PC-3 (cell line): Measurements from ENCODE around the gene RNF130. TPM values are rescaled to one million over a fixed set of nuclear protein-coding genes. Genes with fewer than 3 reads are reported as not detected.

Source experiments
- ATAC-seq: fragments of 200-7000 bp; cut with Tn5 transposase; 2 replicates; pipeline ENCODE4 v1.9.1; 2020; ENCODE audit warnings: mild to moderate bottlenecking, moderate library complexity
- BruUV-seq: library from RNA; stranded (reverse); fragments of 400-500 nt; replicated peaks from 2 replicates; lab custom pipeline; 2021; lab: Mats Ljungman, UMichigan
- CTCF ChIA-PET: fragments of 300-600 bp; sonication (Branson Sonifier 250); formaldehyde crosslinking; loops from one replicate; lab custom pipeline; 2022; ENCODE audit warnings: antibody characterized with exemption; lab: Charles Lee
- POLR2A ChIA-PET: fragments of 300-600 bp; sonication (Branson Sonifier 250); formaldehyde crosslinking; loops from one replicate; lab custom pipeline; 2022; ENCODE audit warnings: antibody characterized with exemption; ENCODE audit not compliant: unreplicated experiment; lab: Charles Lee
- DNase-seq: peaks from one replicate; pipeline ENCODE4 v3.0.0-alpha.2; 2015
- H2AFZ ChIP-seq: fragments of 300-600 bp; sonication (generic); 2 replicates; pipeline ENCODE4 v1.6.0; 2016; ENCODE audit warnings: antibody characterized with exemption, low read length
- H3F3A ChIP-seq: fragments of 300-600 bp; sonication (generic); one replicate; pipeline ENCODE4 v1.6.0; 2017; ENCODE audit warnings: antibody characterized with exemption, low read length, control low read depth, mild to moderate bottlenecking; ENCODE audit not compliant: unreplicated experiment
- H3K27ac ChIP-seq: fragments of 300-600 bp; sonication (generic); 2 replicates; pipeline ENCODE4 v1.5.1; 2016; ENCODE audit warnings: mild to moderate bottlenecking, low read length
- H3K27me3 ChIP-seq: fragments of 300-600 bp; sonication (generic); 2 replicates; pipeline ENCODE4 v1.6.1; 2016; ENCODE audit warnings: low read length, mixed read lengths
- H3K36me3 ChIP-seq: fragments of 300-600 bp; sonication (generic); 2 replicates; pipeline ENCODE4 v1.6.1; 2016; ENCODE audit warnings: low read depth, mixed run types, low read length, mixed read lengths
- H3K4me1 ChIP-seq: fragments of 300-600 bp; sonication (generic); 2 replicates; pipeline ENCODE4 v1.5.1; 2016; ENCODE audit warnings: low read length; ENCODE audit not compliant: insufficient read depth
- H3K4me2 ChIP-seq: fragments of 300-600 bp; sonication (generic); 2 replicates; pipeline ENCODE4 v1.6.0; 2016; ENCODE audit warnings: low read length
- H3K4me3 ChIP-seq: fragments of 300-600 bp; sonication (generic); 2 replicates; pipeline ENCODE4 v1.5.1; 2016; ENCODE audit warnings: mild to moderate bottlenecking, low read length, mixed read lengths
- H3K79me2 ChIP-seq: fragments of 300-600 bp; sonication (generic); 2 replicates; pipeline ENCODE4 v1.6.1; 2017; ENCODE audit warnings: low read length, mixed read lengths
- H3K9ac ChIP-seq: fragments of 300-600 bp; sonication (generic); 2 replicates; pipeline ENCODE4 v1.6.0; 2016; ENCODE audit warnings: mild to moderate bottlenecking, low read length
- H3K9me2 ChIP-seq: fragments of 300-600 bp; sonication (generic); replicated peaks from 2 replicates; pipeline ENCODE4 v1.6.1; 2016; ENCODE audit warnings: mixed run types, low read length, mixed read lengths
- H3K9me3 ChIP-seq: fragments of 300-600 bp; sonication (generic); 2 replicates; pipeline ENCODE4 v1.6.1; 2016; ENCODE audit warnings: low read length, mixed read lengths
- H4K20me1 ChIP-seq: fragments of 300-600 bp; sonication (generic); 2 replicates; pipeline ENCODE4 v1.6.1; 2016; ENCODE audit warnings: low read length, mixed read lengths
- CTCF ChIP-seq: fragments of 300-600 bp; sonication (generic); conservative IDR thresholded peaks from 2 replicates; pipeline ENCODE4 v1.5.1; 2017; ENCODE audit warnings: antibody characterized with exemption, low read depth, mild to moderate bottlenecking, low read length
- EZH2 ChIP-seq: fragments of 300-600 bp; sonication (generic); IDR thresholded peaks from one replicate; pipeline ENCODE4 v1.6.1; 2017; ENCODE audit warnings: antibody characterized with exemption, mild to moderate bottlenecking, low read length; ENCODE audit not compliant: unreplicated experiment
- EZH2phosphoT487 ChIP-seq: fragments of 300-600 bp; sonication (generic); IDR thresholded peaks from 2 replicates; pipeline ENCODE4 v1.6.1; 2018; ENCODE audit warnings: mild to moderate bottlenecking, antibody characterized with exemption, low read length, borderline replicate concordance
- intact Hi-C: fragments of 100-400 bp; cut with micrococcal nuclease; formaldehyde crosslinking; loops from 2 replicates; pipeline ENCODE4 v1.9.0; 2023
- total RNA-seq: library from RNA; depleted of rRNA; stranded (reverse); fragments of >200 nt; gene quantifications from 2 replicates; pipeline ENCODE4 v1.2.3, GENCODE V29; 2014

The RNF130 gene
- total RNA-seq, 1 experiment from 2014 or later, result 31.2 TPM

GRCh38 chr5:180086816-180087399 is 15.3 kb upstream of the RNF130 start:
- no peak overlapping the region for H3K4me3 ChIP-seq
- no peak for DNase-seq
- H3K79me2 ChIP-seq, result no peaks in the 10 kb centered on the region
- no peak overlapping the region for H3K4me2 ChIP-seq
- POLR2A ChIA-PET, result no interaction called here
- H4K20me1 ChIP-seq, result no peaks in the 10 kb centered on the region
- no peaks in the 10 kb centered on the region for H3F3A ChIP-seq
- TF ChIP-seq EZH2 (no peak), CTCF (no peak), EZH2phosphoT487 (no peak)
- no peaks in the 10 kb centered on the region for H3K27me3 ChIP-seq
- intact Hi-C loops, result no loop called here
- H2AFZ ChIP-seq, result no peak overlapping the region
- no peaks in the 10 kb centered on the region for H3K9me3 ChIP-seq
- H3K36me3 ChIP-seq, result no peaks in the 10 kb centered on the region
- BruUV-seq, result no TSS peak
- no peak overlapping the region for H3K27ac ChIP-seq
- no peak for ATAC-seq
- no peak overlapping the region for H3K9ac ChIP-seq
- no peaks in the 10 kb centered on the region for H3K9me2 ChIP-seq
- H3K4me1 ChIP-seq, result no peaks in the 10 kb centered on the region
- CTCF ChIA-PET, result no interaction called here

DNA sequence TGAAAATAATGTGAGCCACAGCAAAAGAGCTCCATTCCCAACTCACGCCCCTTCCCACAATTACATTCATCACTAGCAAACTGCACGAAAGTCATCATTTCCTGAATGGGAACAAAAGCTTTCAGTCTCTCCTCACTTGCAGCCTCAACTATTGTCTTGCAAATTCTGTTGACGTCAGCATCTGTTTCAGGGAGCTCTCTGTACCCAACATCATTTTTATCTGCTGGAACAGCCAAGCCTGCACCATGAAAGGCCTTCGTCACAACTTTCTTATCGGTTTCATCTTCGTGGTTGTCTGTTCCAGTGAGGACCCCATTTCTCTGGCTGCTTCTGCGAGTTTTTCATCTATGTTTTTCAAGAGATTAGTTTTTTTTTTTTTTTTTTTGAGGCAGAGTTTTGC is 14.3 kb upstream of the RNF130 start:
- no peaks in the 10 kb centered on the region for H3K4me1 ChIP-seq
- no peaks in the 10 kb centered on the region for H3F3A ChIP-seq
- ChIA-PET CTCF (no interaction called here), POLR2A (no interaction called here)
- no peaks in the 10 kb centered on the region for H3K79me2 ChIP-seq
- H3K9me3 ChIP-seq, result no peaks in the 10 kb centered on the region
- no TSS peak for BruUV-seq
- H3K9ac ChIP-seq, result no peak overlapping the region
- ATAC-seq (no peak), DNase-seq (no peak)
- H2AFZ ChIP-seq, result no peak overlapping the region
- H3K27ac ChIP-seq, result no peak overlapping the region
- H3K36me3 ChIP-seq, result no peaks in the 10 kb centered on the region
- intact Hi-C loops, result no loop called here
- no peak overlapping the region for H3K4me3 ChIP-seq
- no peaks in the 10 kb centered on the region for H4K20me1 ChIP-seq
- H3K9me2 ChIP-seq, result no peaks in the 10 kb centered on the region
- no peaks in the 10 kb centered on the region; the same call in 1 of the 2 replicates for H3K27me3 ChIP-seq
- no peak overlapping the region for H3K4me2 ChIP-seq
- TF ChIP-seq EZH2, result no peak
- TF ChIP-seq EZH2phosphoT487, result no peak
- no peak for TF ChIP-seq CTCF

DNA sequence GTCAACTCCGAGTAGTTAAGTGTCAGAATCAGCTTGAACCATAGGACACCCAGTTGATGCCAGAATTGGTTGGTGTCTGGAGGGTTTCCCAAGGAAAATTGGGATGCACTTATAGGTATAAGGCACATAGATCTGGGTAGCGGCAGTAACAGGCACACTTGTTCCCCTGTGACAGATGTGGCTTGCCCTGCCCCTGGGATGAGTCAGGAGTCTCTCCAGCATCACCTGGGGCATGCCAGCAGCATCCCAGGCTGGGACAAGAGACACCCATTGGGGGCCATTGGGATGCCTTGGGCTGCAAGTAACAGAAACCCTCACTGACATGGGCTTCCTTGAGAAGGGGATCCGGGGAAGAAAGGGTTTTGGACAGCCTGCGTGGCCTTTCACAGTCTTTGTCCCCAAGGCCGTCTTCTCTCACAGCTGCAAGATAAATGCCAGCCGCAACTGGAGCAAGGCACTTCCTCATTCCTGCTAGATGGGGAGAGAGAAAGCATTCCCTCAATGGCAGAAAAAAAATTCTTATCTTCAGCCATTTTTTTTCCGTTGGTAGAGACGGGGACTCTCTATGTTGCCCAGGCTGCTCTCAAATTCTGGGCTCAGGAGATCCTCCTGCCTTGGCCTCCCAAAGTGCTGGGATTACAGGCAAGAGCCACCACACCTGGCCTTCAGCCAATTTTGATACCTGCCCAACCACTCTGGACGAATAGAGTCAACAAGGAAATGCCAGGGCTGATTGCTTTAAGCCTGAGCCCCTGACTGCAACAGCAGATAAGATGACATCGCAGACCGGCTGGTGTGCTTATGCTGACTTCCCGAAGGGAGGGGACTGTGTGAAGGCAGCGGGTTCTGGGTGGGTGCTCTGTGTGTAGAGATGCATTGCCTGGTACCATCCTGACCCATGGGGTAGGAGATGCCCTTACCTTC is 13.3 kb upstream of the RNF130 start:
- H3K27me3 ChIP-seq, result no peaks in the 10 kb centered on the region; the same call in 1 of the 2 replicates
- H3K79me2 ChIP-seq, result no peaks in the 10 kb centered on the region
- ATAC-seq, result no peak
- ChIA-PET CTCF (no interaction called here), POLR2A (no interaction called here)
- intact Hi-C loops, result no loop called here
- H2AFZ ChIP-seq, result no peak overlapping the region
- DNase-seq, result peak; percentile 33
- H3K4me1 ChIP-seq, result no peaks in the 10 kb centered on the region
- no peak overlapping the region for H3K9ac ChIP-seq
- TF ChIP-seq EZH2phosphoT487, result no peak
- TF ChIP-seq CTCF, result no peak
- TF ChIP-seq EZH2, result no peak
- H4K20me1 ChIP-seq, result no peaks in the 10 kb centered on the region
- H3K9me3 ChIP-seq, result no peaks in the 10 kb centered on the region
- no peaks in the 10 kb centered on the region for H3F3A ChIP-seq
- no peak overlapping the region for H3K4me3 ChIP-seq
- no TSS peak for BruUV-seq
- no peak overlapping the region for H3K4me2 ChIP-seq
- no peaks in the 10 kb centered on the region for H3K36me3 ChIP-seq
- no peak overlapping the region for H3K27ac ChIP-seq
- H3K9me2 ChIP-seq, result no peaks in the 10 kb centered on the region
